GM12878 (cell line): ENCODE data around the gene PRKCE.

Experiments used
- CBX3 ChIP-seq: fragments of 200-600 bp; sonication (generic); IDR thresholded peaks from 2 replicates; pipeline ENCODE4 v1.6.1; 2016; ENCODE audit warnings: low read depth, borderline replicate concordance
- CREB1 ChIP-seq: IDR thresholded peaks from 2 replicates; pipeline ENCODE4 v1.6.1; 2012; ENCODE audit warnings: low read depth, mild to moderate bottlenecking, inconsistent platforms
- CTCF ChIP-seq, 3 experiments: IDR thresholded peaks in 2 of 3; conservative IDR thresholded peaks in 1 of 3; 2 replicates each; pipeline ENCODE4 v1.5.1; 2011; ENCODE audit warnings: low read depth in 3 of 3, low read length in 3 of 3, mild to moderate bottlenecking in 3 of 3, control low read depth in 2 of 3, moderate library complexity in 2 of 3, inconsistent platforms in 1 of 3, mixed read lengths in 1 of 3; ENCODE audit not compliant: control insufficient read depth in 2 of 3, insufficient read depth in 1 of 3; ENCODE audit errors: extremely low read depth in 1 of 3
- EZH2 ChIP-seq: IDR thresholded peaks from 2 replicates; pipeline ENCODE4 v1.6.1; 2012; ENCODE audit warnings: low read depth, mild to moderate bottlenecking, control low read depth, inconsistent platforms, low read length, borderline replicate concordance; ENCODE audit not compliant: control insufficient read depth
- FOS ChIP-seq: IDR thresholded peaks from 3 replicates; pipeline ENCODE4 v1.6.1; 2011; ENCODE audit warnings: borderline replicate concordance; ENCODE audit not compliant: insufficient read length; ENCODE audit errors: extremely low read depth
- POLR2A ChIP-seq: IDR thresholded peaks from 2 replicates; pipeline ENCODE4 v1.6.1; 2011; ENCODE audit warnings: low read depth, mild to moderate bottlenecking, low read length
- POLR2AphosphoS5 ChIP-seq: IDR thresholded peaks from 2 replicates; pipeline ENCODE4 v1.6.1; 2011; ENCODE audit warnings: mild to moderate bottlenecking, low read length, inconsistent platforms
- RAD21 ChIP-seq: IDR thresholded peaks from 2 replicates; pipeline ENCODE4 v1.6.1; 2011; ENCODE audit warnings: mild to moderate bottlenecking, low read depth, low read length, moderate library complexity; ENCODE audit not compliant: insufficient read depth
- SMAD1 ChIP-seq: fragments of 450-650 bp; IDR thresholded peaks from 2 replicates; pipeline ENCODE4 v1.6.1; 2018; ENCODE audit warnings: mild to moderate bottlenecking, low read depth; ENCODE audit not compliant: partially characterized antibody
- SMC3 ChIP-seq: IDR thresholded peaks from 2 replicates; pipeline ENCODE4 v1.6.1; 2011; ENCODE audit warnings: low read length, improper control_type of control experiment, borderline replicate concordance
- SPI1 ChIP-seq: IDR thresholded peaks from 2 replicates; pipeline ENCODE4 v1.6.1; 2011; ENCODE audit warnings: low read depth, mild to moderate bottlenecking, low read length, moderate library complexity, borderline replicate concordance; ENCODE audit not compliant: insufficient read depth
- SRF ChIP-seq, 2 experiments: IDR thresholded peaks; 2 replicates each; pipeline ENCODE4 v1.6.1; 2011; ENCODE audit warnings: low read depth in 2 of 2, low read length in 2 of 2, mild to moderate bottlenecking in 1 of 2, moderate library complexity in 1 of 2
- TBL1XR1 ChIP-seq: IDR thresholded peaks from 2 replicates; pipeline ENCODE4 v1.6.1; 2012; ENCODE audit warnings: low read depth, low read length, improper control_type of control experiment
- TF ChIP-seq, protein P1 (sequence below): fragments of 450-650 bp; formaldehyde crosslinking; IDR thresholded peaks from 2 replicates; pipeline ENCODE4 v1.4.0; 2020; ENCODE audit warnings: mild to moderate bottlenecking, moderate library complexity

DNA sequence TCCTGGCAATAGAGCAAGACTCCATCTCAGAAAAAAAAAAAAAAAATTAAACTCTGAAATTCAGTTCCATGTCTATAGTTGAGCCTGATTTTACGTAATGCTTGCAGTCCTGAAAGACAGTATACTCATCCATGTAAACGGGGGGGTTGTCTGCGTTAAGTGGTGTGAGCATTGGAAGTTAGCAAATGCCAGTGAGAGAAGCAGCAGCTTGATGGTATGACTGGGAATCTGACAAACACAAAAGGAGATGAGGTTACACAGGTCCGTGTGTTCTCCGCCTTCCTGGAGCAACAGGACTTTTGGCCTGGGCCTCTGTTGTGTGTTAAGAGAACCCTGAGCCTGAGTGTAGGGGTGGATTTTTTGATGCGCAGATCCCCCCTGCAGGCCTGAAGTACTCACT, 82.9 kb downstream of the PRKCE start:
- TF ChIP-seq FOS = no peak
- TF ChIP-seq POLR2AphosphoS5 = no peak
- TF ChIP-seq POLR2A = no peak
- TF ChIP-seq SMC3 = no peak
- no peak for TF ChIP-seq SRF (IDR thresholded peaks at IDR 0.05; ENCODE audit: low read depth in 2 of 2, low read length in 2 of 2)
- no peak for TF ChIP-seq CTCF (IDR thresholded peaks at IDR 0.05 in 2 of 3, conservative IDR thresholded peaks at IDR 0.05 in 1 of 3; ENCODE audit: control insufficient read depth in 2 of 3, extremely low read depth in 1 of 3, insufficient read depth in 1 of 3, low read depth in 3 of 3, low read length in 3 of 3)
- no peak for TF ChIP-seq RAD21
- TF ChIP-seq CBX3 = no peak
- TF ChIP-seq TBL1XR1 = no peak
- TF ChIP-seq, protein P1, sequence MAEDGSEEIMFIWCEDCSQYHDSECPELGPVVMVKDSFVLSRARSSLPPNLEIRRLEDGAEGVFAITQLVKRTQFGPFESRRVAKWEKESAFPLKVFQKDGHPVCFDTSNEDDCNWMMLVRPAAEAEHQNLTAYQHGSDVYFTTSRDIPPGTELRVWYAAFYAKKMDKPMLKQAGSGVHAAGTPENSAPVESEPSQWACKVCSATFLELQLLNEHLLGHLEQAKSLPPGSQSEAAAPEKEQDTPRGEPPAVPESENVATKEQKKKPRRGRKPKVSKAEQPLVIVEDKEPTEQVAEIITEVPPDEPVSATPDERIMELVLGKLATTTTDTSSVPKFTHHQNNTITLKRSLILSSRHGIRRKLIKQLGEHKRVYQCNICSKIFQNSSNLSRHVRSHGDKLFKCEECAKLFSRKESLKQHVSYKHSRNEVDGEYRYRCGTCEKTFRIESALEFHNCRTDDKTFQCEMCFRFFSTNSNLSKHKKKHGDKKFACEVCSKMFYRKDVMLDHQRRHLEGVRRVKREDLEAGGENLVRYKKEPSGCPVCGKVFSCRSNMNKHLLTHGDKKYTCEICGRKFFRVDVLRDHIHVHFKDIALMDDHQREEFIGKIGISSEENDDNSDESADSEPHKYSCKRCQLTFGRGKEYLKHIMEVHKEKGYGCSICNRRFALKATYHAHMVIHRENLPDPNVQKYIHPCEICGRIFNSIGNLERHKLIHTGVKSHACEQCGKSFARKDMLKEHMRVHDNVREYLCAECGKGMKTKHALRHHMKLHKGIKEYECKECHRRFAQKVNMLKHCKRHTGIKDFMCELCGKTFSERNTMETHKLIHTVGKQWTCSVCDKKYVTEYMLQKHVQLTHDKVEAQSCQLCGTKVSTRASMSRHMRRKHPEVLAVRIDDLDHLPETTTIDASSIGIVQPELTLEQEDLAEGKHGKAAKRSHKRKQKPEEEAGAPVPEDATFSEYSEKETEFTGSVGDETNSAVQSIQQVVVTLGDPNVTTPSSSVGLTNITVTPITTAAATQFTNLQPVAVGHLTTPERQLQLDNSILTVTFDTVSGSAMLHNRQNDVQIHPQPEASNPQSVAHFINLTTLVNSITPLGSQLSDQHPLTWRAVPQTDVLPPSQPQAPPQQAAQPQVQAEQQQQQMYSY (CRISPR knock-in tag) = no peak
- TF ChIP-seq EZH2 = no peak
- TF ChIP-seq SMAD1 = no peak
- TF ChIP-seq SPI1 = no peak
- TF ChIP-seq CREB1 = no peak
